Mesenteric fat pad (tissue), 1 donor: ENCODE measurements around the gene EGF. TPM values are rescaled to one million over a fixed set of nuclear protein-coding genes. Genes with fewer than 3 reads are reported as not detected.
"Not testable (repeated sequence)": the region's sequence is repeated elsewhere in the genome, so short reads cannot be mapped to it uniquely, and the experiment has no call there.

ENCODE experiments used
- DNase-seq: peaks from one replicate; pipeline ENCODE4 v3.0.0-alpha.2; 2020; ENCODE audit warnings: low spot score
- long read RNA-seq: library from polyadenylated mRNA; unstranded; transcript quantifications from one replicate; pipeline ENCODE4 v2.0.0, GENCODE V29; 2020
- total RNA-seq: library from RNA; stranded (reverse); fragmentation: NEBNext Ultra II Directional; extraction: Animal tissue kit (Norgen Biotek cat#: 25700); gene quantifications from one replicate; pipeline ENCODE4 v1.2.1, GENCODE V29; 2021
- donor health status: DM: yes; HTN: yes; CAD: no.

The EGF gene
- not detected for total RNA-seq
- long read RNA-seq, result 0 reads

DNA sequence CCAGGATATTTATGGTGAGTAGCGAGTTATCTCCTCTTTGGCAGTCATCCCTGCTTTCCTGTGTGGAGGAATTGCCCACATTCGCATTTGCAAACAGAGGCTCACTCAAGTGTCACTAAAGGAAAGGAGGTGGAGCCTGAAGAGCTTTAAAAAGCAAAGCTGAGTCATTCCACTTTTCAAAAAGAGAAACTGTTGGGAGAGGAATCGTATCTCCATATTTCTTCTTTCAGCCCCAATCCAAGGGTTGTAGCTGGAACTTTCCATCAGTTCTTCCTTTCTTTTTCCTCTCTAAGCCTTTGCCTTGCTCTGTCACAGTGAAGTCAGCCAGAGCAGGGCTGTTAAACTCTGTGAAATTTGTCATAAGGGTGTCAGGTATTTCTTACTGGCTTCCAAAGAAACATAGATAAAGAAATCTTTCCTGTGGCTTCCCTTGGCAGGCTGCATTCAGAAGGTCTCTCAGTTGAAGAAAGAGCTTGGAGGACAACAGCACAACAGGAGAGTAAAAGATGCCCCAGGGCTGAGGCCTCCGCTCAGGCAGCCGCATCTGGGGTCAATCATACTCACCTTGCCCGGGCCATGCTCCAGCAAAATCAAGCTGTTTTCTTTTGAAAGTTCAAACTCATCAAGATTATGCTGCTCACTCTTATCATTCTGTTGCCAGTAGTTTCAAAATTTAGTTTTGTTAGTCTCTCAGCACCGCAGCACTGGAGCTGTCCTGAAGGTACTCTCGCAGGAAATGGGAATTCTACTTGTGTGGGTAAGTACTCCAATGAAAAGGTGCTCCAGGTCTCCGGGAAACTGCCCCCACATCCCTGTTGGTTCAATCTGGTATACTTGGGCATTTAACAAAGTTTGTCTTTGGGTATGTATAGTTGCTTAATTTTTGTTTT, at the start of gene EGF:
TSS of gene EGF (plus strand) at position 178 of the 890 bp plus-strand sequence. CDS start at position 631, 453 bp downstream.
- no peak for DNase-seq

DNA sequence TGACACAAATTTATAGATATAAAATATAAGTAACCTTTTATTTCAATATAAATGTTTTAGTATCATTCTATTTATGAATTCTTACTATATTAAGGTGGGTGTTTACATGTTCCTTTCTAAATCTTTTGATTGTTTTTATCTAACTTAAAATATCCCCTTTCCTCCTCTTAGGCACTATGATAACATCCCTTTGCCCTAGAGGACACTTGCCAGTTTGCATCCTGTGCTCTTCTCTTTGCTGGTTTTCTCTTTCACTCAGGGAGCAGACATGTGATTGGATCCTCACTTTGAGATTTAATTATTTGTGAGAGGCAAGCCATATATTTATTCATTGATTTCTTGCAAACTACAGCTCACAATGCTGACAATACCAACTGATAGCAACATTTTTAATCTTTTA, 48.5 kb upstream of the EGF start:
- no peak for DNase-seq

DNA sequence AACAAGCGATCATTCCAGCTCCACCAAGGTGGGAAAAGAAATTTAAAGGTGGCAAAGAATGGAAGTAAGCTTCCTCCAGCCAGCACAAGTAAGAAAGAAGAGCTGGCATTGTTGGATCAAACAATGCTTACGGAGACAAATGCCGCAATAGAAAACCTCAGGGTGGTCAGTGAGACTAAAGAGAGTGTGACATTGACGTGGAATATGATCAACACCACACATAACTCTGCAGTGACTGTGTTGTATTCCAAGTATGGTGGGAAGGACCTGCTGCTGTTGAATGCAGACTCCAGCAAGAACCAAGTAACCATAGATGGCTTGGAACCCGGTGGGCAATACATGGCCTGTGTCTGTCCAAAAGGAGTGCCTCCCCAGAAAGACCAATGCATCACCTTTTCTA, 42.6 kb upstream of the EGF start:
- DNase-seq, result no peak

DNA sequence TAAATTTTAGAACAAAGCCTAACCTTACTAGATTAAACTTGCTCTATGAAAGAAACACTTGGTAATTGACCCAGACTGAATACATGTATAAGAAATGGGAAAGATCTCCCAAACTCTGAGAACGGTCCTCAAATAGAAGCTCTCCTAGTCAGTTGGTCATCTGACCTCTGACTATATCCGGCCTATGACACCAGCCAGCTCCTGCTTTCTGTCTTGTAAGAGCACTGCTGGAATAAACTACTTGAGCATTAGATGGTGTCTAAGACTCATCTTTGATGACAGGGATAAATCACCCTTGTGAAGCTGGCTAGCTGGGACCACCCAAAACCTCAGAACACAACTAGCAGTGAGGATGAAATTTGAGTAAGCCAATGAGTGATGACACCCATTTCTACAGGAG, 40.6 kb upstream of the EGF start:
- no peak for DNase-seq

DNA sequence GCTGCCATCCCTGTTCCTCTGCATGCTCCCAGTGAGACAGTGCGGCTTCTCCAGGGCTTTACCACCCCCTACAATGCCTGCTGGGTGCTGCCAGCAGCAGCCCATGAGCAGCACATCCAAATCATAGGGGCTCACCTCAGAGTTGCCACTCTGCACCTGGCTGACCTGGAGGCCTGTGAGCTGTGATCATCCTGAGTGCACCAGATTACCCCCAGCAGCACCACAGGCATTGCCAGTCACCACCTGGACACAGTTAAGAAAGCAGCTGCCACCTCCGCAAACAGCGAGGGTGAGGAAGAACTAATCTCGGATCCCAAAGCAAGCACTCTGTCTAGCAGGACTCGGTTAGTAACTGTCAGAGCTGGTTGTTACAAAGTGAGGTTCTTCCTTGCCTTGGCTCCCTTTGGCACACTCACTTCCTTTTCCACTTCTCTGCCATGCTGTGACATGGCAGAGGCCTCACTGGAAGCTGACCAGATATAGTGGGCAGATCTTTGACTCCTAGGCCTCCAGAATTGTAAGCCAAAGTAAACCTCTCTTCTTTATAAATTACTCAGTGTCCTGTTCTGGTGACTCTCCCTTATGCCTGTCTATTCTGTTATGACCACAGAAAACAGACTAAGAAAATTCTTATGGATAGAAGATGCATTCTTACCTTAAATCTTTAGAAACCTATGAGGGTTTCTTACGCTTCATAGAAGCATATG, 39.6 kb upstream of the EGF start:
- no peak for DNase-seq

DNA sequence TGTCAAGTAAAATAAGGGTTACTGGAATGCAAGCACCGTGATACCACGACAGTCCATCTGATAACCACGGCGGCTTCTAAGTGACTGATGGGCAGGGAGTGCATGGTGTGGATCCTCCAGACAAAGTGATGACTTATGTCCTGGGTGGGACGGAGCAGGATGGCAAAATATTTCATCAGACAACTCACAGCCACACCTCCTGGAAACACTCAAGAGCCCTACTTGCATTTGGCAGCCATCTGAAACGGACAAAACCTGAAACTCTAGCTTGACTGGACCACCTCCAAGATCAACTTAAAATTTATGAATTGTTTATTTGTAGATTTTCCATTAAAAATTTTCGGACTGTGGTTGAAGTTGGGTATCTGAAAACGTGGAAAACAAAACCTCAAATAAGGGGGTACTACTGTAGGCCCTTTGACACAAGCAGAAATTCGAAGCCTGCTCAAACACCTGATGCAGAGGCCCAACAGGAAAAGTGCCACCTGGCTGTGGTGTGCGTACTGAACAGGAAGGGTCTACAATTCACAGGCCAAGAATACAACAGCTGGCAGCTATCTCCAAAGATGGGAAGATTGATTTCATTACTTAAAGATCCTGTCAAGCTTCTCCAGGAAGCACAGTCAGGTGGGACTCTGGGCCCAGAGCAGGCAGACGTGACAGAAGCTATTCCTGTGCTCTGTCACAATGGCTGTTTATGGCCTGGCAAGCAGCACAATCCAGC, 38.7 kb upstream of the EGF start:
- no peak for DNase-seq

DNA sequence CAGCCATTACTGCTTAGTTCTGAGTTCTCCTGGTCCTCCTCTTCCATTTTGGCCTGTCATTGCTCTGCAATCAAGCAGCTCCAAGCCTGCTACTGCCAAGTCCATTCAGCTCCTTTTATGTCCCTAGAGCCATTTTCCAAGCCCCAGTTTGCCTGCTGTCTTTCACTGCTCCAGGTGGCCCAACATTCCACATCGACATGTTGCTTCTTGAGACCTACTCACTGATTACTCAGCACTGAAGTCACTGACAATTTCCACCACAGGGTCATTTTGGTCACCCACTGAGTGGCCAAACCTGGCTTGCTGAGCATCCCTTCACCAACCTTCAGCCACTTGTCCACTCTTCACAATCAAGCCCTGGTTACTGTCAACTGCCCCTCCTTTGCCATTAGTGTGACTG, 37.6 kb upstream of the EGF start:
- DNase-seq, result no peak

DNA sequence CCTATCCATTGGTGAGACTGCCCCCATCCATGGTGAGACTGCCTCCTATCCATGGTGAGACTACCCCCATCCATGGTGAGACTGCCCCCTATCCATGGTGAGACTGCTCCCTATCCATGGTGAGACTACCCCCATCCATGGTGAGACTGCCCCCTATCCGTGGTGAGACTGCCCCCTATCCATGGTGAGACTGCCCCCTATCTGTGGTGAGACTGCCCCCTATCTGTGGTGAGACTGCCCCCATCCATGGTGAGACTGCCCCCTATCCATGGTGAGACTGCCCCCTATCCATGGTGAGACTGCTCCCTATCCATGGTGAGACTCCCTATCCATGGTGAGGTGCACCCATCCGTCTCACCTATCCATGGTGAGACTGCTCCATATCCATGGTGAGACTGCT, 37.1 kb upstream of the EGF start:
- not testable (repeated sequence) for DNase-seq

DNA sequence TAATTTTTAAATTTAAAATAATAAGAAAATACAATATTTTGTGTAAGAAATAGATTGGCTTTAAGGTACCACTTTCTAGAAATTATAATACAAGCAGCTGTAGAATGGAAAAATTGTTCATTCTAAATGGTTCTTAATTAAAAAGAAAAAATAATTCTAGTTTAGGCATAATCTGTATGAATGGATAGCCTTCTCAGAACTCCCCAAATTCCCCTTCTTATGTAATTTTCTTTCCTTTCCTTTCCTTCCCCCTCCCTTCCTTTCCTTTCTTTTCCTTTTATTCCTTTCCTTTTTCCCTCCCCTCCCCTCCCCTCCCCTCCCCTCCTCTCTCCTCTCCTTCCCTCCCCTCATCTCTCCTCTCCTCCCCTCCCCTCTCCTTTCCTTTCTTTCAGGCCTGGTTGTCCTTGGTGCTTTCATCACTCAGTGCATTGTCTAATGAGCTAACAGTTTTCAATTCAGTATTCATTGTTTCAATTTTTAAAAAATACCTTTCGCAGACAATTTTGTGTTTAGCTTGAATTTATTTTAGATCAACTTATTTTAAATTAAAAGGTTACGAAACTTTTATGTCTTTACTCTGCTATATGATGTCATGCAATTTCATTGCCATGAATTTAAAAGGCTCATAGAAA, 35.9 kb upstream of the EGF start:
- no peak for DNase-seq

DNA sequence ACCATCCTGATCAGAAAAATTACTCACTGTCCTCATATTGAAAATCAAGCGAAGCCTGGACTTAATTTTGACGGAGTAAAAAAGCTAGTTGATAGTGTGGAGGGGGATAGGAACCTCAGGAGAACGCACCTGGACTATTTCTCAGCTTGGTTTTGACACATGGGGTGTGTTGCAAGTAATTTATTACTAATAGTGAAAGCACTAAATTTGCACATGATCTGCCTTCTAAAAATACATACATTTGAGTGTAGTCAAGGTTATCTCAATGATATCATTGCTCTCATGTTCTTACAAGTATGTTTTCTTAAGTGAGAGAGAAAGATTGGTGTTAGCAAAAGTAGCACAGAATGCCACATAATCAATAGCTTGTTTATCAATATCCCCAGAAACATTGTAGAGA, 35.3 kb upstream of the EGF start:
- DNase-seq, result no peak

DNA sequence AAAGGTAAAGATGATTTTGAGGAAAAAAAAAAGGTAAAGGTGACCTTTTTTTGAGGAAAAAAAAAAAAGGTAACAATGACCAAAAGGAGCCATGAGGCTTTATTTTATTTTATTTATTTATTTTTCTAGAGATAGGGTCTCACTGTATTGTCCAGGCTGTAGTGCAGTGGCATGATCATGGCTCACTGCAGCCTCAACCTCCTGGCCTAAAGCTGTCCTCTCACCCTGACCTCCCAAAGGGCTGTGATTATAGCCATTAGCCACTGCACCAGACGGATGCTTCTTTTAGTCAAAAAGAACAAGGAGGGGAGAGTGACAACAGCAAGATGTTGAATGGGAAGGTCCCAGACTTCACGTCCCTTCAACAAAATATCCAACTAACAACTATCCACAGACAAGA, 34.3 kb upstream of the EGF start:
- DNase-seq, result no peak

DNA sequence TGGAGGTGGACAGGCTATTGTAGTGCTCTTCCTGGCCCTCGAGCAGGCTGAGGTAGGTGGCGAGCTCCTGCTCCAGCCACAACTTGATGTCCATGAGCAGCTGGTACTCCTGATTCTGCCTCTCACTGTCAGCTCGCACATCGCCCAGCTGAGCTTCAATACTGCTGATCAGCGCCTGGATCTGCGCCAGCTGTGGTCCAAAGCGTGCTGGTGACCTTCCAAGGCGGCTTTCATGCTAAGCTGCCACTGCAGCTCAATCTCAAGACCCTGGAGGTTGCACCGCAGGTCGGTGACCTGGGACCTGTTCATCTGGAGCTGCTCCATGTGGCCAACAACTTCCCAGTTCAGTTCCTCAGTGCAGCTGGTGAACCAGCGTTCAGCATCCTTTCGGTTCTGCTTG, 33.6 kb upstream of the EGF start:
- DNase-seq, result no peak

DNA sequence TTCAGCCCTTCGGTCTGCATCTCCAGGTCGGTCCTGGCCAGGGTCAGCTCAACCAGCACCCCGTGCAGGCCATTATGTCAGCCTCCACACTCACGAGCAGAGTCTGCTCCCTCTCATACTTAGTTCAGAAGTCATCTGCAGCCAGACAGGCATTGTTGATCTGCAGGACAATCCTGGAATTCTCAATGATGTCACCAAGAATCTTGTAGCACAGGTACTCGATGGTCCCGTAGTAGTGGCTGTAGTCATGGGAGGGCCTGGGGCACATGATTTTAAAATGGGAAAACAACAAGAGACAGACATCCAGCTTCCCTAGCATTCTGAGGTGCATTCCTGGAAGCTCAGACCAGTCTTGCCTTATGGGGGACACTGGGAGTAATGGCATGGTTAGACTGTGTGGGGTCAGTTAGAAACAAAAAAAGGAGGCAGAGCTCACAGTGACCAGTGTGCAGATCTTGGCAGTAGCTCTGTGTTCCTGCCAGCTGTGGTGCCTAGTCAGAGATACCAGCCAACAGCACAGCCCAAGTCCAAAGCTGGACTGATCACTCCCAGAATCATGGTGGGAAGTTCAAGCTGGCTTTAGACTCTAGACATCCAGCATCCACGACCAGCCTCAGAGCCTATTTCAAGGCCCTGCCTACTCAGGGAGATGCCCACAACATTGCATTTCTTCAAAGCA, 32.9 kb upstream of the EGF start:
- DNase-seq, result no peak

DNA sequence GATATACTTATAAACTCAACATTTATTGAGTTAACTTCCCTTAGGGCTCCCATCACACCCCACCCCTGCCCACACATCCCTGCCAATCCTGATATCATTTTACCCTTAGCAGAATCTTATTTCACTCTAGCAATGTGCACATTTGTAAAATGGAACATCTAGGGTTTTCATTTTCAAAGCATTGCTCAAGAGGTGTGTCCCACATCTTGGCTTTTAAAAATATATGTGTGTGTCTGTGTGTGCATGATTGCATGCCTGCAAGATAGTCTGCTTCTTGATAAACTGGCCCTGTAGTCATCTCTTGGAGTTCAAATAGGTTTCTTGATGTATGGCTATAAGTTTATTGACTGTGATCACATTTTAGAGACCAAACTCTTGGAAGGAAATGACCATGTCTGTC, 26.4 kb upstream of the EGF start:
- no peak for DNase-seq

DNA sequence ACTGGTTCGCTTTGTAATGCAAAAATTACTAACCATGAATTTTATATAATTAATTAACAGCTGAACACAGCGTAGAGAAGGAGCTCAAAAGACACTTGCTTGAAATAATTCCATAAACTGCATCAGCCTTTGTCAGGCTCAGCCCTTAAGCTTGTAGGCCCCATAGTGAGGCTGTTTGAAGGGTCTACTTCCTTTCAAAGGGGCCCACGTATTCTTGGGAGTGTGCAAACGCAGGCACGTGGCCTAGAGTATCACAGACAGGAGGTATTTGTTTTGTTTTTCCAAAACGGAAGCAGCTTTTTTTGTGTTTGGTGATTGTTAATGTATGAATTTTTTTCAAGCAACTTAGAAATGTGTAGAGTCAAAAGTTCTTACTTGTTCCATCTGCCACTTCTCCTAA, 25.6 kb upstream of the EGF start:
- no peak for DNase-seq

DNA sequence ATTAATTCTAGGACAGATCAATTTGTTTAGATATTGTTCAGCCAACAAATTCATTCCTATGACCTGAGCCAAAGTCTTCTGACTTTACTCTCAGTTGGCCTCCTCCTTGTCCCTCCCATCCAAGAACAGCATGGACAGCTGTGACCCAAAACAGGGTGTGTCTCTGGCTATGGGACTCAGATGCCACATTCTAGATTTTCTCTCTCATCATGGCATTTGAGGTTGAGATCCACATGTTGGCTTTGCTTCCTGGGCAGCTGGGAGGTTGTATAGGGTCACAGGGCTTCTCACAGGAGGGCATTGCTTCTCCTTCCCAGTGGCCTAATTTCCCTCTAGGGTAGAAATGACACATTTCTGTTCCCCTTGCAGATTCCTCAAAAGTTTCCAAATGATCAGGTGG, 22.6 kb upstream of the EGF start:
- no peak for DNase-seq

DNA sequence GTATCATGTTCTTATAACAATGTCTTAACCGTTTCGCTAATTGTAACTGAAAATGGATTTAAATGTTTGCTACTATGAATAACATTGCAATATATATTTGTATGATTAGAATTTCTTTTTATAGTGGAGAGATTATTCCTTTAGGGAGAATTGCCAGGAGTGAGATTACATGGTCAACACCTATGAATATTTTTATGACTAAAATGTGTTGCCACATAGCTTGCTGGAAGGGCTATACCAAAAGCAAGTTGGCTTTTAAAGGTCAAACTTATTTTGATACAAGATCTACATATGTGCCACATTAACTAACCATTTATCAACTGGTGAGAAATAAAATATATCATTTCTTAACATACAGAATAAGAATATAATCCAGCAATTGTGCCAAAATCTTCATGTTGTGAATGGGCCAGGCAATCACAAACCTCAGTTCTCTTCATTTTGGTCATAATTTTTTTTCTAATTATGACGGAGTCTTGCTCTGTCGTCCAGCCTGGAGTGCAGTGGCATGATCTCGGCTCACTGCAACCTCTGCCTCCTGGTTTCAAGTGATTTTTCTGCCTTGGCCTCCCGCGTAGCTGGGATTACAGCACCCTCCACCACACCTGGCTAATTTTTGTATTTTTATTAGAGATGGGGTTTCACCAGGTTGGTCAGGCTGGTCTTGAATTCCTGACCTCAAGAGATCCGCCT, 10.0 kb upstream of the EGF start:
- no peak for DNase-seq

DNA sequence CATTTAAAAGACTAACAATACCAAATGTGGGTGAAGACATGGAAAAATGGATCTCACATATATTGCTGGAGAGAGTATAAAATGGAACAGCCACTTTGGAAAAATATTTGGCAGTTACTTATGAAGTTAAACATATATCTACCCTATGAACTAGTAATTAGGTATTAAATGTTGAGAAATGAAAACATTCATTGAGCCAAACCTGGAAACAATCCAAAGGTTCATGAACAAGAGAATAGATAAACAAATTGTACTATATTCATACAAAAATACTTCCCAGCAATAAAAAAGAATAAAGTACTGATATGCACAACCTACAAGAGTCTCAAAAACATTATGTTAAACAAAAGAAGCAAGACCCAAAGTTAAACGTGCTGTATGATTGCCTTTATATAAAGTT, 4.0 kb upstream of the EGF start:
- no peak for DNase-seq

DNA sequence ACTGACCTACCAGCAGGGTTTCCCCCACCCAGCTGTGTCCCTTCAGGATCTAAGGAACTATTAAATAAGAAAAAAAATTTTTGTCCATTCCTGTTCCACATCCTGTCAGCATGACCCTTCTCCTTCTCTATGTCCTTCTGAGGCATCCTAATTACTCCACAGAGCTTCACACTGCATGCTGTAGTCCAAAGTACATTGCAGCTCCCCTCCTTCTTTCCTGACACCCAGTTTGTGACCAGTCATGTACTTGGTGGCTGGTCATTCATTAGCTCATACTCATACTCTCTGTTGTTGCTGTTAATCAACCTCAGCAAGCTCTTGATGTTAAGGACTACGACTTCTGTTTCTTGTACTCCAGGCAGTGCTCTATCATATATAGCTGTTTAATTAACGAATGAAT, 2.4 kb upstream of the EGF start:
- DNase-seq, result no peak

DNA sequence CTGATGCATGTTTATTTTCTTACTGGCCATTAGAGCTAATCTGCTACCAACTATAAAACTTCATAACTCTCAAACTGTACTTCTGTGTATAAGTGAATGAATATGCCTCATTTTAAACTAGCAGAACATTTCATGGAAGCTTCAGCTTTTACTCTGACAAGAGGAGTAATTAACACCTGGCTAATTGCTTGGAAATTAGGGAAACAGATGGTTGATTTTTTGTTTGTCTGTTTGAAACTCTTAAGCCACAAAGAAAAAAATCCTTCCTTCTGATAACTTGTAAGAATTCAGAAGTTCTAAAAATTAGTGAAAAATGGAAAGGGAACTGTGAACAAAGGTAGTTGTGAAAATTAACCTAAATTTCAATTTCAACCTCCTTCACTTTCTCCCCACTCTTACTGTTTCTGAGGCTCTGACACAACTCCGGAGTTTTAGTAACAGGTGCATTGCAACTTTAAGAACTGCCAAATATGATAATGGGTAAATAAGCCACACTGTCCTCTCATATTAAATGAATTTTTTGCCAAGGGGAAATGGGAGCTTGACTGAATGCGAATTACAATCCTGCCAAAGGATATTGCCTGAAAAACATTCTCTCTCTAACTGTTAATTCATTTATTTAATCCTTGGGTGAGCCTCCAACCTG, 1.0 kb downstream of the EGF start:
- DNase-seq, result no peak
